Measurements from ENCODE around the gene CRHR2. TPM values are rescaled to one million over a fixed set of nuclear protein-coding genes. Genes with fewer than 3 reads are reported as not detected.

The CRHR2 gene
- total and polyA plus RNA-seq, 2 of the 13 experiments (the other 11 are each of a cell fraction or from before 2014, with no cell fraction given) = not detected

DNA sequence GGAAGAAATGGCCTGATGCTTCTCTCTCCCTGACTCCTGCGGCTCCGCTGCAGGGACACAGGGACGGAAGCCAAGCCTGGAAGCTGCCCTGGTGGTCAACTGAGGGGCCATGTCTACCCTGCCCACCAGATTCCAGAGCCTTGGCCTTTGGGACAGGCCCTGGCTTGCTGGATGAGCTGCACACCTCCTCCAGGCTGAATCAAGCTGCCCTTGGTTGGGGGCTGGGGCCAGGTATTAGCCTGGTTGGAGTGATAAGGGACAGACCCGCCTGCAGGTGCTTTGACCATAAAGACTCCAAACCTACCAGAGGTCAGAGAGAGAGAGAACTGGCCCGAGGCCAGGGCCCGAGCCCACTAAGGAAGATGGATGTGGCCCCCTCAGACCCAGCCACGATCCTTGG lies 30.1 kb downstream of the CRHR2 start (continued):
- TF ChIP-seq, protein P1, sequence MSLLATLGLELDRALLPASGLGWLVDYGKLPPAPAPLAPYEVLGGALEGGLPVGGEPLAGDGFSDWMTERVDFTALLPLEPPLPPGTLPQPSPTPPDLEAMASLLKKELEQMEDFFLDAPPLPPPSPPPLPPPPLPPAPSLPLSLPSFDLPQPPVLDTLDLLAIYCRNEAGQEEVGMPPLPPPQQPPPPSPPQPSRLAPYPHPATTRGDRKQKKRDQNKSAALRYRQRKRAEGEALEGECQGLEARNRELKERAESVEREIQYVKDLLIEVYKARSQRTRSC (CRISPR knock-in tag; IDR thresholded peaks at IDR 0.05; ENCODE audit: low read depth) = no peak
- TF ChIP-seq ZFP1 (CRISPR knock-in tag; IDR thresholded peaks at IDR 0.05) (no peak), MXI1 (IDR thresholded peaks at IDR 0.05; ENCODE audit: borderline replicate concordance, low read depth, low read length) (no peak)

DNA sequence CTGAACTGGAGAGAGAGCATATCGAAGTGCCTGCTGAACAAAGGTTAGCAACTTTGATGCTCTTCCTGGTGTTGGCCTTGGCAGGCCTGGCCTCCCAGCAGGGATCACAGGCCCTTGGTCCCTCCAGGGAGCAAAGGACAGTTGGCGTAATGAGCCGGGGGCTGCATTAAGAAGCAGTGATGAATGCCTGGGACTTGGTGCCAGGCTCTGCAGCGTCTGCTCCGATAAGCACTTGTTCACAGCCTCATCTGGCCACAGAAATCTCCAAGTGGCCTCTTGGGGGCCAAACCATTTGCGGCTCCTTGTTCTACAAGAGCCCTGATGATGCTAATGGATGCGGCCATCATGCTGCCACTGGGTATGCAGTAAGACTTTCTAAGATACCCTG lies 31.8 kb downstream of the CRHR2 start:
- Histone ChIP-seq H3K4me2 (ENCODE audit: low read depth, low read length) (no peak overlapping the region; the same call in 1 of the 2 replicates), H2AFZ (ENCODE audit: low read length) (no peak overlapping the region), H3K9me3 (ENCODE audit: low read length) (no peaks in the 10 kb centered on the region), H3K4me1 (ENCODE audit: insufficient read depth, low read length) (peaks cover 11% of the 10 kb centered on the region), H4K20me1 (ENCODE audit: insufficient read depth, low read length) (no peaks in the 10 kb centered on the region), H3K4me3 (replicated peaks in 1 of 3; ENCODE audit: insufficient read depth in 1 of 3, low read depth in 2 of 3, low read length in 3 of 3) (no peak overlapping the region), H3K9ac (ENCODE audit: insufficient read depth, low read depth, low read length) (no peak overlapping the region), H3K79me2 (ENCODE audit: insufficient read depth, low read length) (no peaks in the 10 kb centered on the region), H3K27ac (ENCODE audit: extremely low read length, insufficient read depth, low read length) (no peak overlapping the region), H3K27me3 (ENCODE audit: control insufficient read depth in 1 of 2, insufficient read depth in 2 of 2, low read length in 2 of 2) (0 out of 5 replicates have a peak, but pooled peaks cover 0 to 1% of the 10 kb centered on the region in 2 experiments), H3K36me3 (replicated peaks in 1 of 2; ENCODE audit: control insufficient read depth in 1 of 2, insufficient read depth in 2 of 2, low read length in 2 of 2) (no peaks in the 10 kb centered on the region)
- in situ Hi-C loops (cut with HindIII; ENCODE audit: extremely low pct_ligation_motif_present, low pct_unique_long_range_greater_than_20kb) (no loop called here), intact Hi-C loops (cut with micrococcal nuclease; ENCODE audit: unreplicated experiment) (no loop called here)
- DNase-seq (ENCODE audit: low spot score) (no peak), FAIRE-seq (no peak), ATAC-seq (peak; percentile 49)
- ChIA-PET POLR2A (no interaction called here), CTCF (ENCODE audit: low intra/inter-chr PET ratio, low total read pairs) (no interaction called here)
- TF ChIP-seq, protein P2, sequence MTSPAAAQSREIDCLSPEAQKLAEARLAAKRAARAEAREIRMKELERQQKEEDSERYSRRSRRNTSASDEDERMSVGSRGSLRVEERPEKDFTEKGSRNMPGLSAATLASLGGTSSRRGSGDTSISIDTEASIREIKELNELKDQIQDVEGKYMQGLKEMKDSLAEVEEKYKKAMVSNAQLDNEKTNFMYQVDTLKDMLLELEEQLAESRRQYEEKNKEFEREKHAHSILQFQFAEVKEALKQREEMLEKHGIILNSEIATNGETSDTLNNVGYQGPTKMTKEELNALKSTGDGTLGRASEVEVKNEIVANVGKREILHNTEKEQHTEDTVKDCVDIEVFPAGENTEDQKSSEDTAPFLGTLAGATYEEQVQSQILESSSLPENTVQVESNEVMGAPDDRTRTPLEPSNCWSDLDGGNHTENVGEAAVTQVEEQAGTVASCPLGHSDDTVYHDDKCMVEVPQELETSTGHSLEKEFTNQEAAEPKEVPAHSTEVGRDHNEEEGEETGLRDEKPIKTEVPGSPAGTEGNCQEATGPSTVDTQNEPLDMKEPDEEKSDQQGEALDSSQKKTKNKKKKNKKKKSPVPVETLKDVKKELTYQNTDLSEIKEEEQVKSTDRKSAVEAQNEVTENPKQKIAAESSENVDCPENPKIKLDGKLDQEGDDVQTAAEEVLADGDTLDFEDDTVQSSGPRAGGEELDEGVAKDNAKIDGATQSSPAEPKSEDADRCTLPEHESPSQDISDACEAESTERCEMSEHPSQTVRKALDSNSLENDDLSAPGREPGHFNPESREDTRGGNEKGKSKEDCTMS (CRISPR knock-in tag; conservative IDR thresholded peaks at IDR 0.05) = no peak
- TF ChIP-seq NFE2 (CRISPR knock-in tag; IDR thresholded peaks at IDR 0.05) = no peak
- no peak for TF ChIP-seq SETDB1 (CRISPR knock-in tag; IDR thresholded peaks at IDR 0.05; ENCODE audit: borderline replicate concordance)
- TF ChIP-seq HNF4A (CRISPR knock-in tag; IDR thresholded peaks at IDR 0.05) = peak; percentile 27; the same call in 1 of the 2 replicates
- no TSS peak for BruUV-seq (replicated peaks)
- 48% methylated on average over 3 of the region's 7 CpGs for WGBS (ENCODE audit: low lambda C conversion rate)
